Thymus (tissue), 11 donors: ENCODE results near the gene PLEKHH1. TPM values are rescaled to one million over a fixed set of nuclear protein-coding genes. Genes with fewer than 3 reads are reported as not detected.

Source experiments
- DNase-seq, 9 donors: peaks; one replicate each; pipeline ENCODE4 v3.0.0-alpha.2; 2013; ENCODE audit warnings: low spot score in 9 of 9, low read depth in 6 of 9, missing footprints in 1 of 9
- H3K27ac ChIP-seq, 2 donors: one replicate each; pipeline ENCODE4 v1.5.1; 2013; ENCODE audit warnings: control low read depth in 1 of 2, low read depth in 1 of 2, low read length in 1 of 2, mild to moderate bottlenecking in 1 of 2, moderate library complexity in 1 of 2
- H3K27me3 ChIP-seq, 2 donors: one replicate each; pipeline ENCODE4 v1.5.1; 2013; ENCODE audit warnings: low read length in 1 of 2; ENCODE audit not compliant: control insufficient read depth in 2 of 2, insufficient read depth in 1 of 2
- H3K36me3 ChIP-seq, 2 donors: one replicate each; pipeline ENCODE4 v1.5.1; 2013; ENCODE audit warnings: low read length in 1 of 2, mild to moderate bottlenecking in 1 of 2, moderate library complexity in 1 of 2; ENCODE audit not compliant: control insufficient read depth in 2 of 2, insufficient read depth in 2 of 2
- H3K4me1 ChIP-seq, 2 donors: one replicate each; pipeline ENCODE4 v1.5.1; 2013; ENCODE audit warnings: low read length in 2 of 2; ENCODE audit not compliant: control insufficient read depth in 2 of 2, insufficient read depth in 2 of 2
- H3K4me3 ChIP-seq, 2 donors: one replicate each; pipeline ENCODE4 v1.5.1; 2013; ENCODE audit warnings: low read length in 2 of 2, control low read depth in 1 of 2, mild to moderate bottlenecking in 1 of 2
- H3K9me3 ChIP-seq, 2 donors: one replicate each; pipeline ENCODE4 v1.5.1; 2013; ENCODE audit warnings: low read length in 1 of 2, mild to moderate bottlenecking in 1 of 2; ENCODE audit not compliant: control insufficient read depth in 2 of 2, insufficient read depth in 1 of 2
- WGBS: extraction: QIAGEN DNeasy Blood & Tissue Kit; methylation state at CpG from one replicate; pipeline ENCODE4 v1.1.7; 2013; 5-methylcytosine and 5-hydroxymethylcytosine counted together
- polyA plus RNA-seq: library from polyadenylated mRNA; stranded (reverse); fragments of 200-250 nt; gene quantifications from one replicate; pipeline ENCODE4 v1.2.3, GENCODE V29; 2013
- total RNA-seq: library from RNA; stranded (reverse); fragments of 120-200 nt; gene quantifications from one replicate; pipeline ENCODE4 v1.2.4, GENCODE V29; 2013
- donor health status: healthy.

The PLEKHH1 gene
- total and polyA plus RNA-seq, 2 donors: 2.0 to 10.7 TPM

GRCh38 chr14:67633451-67634147 is 100.5 kb downstream of the PLEKHH1 start:
- no peaks in the 10 kb centered on the region for H3K27me3 ChIP-seq
- DNase-seq: no peak
- no peaks in the 10 kb centered on the region for H3K9me3 ChIP-seq
- no peak overlapping the region for H3K4me3 ChIP-seq
- H3K4me1 ChIP-seq: no peaks in the 10 kb centered on the region
- no peaks in the 10 kb centered on the region for H3K36me3 ChIP-seq
- WGBS: 93% methylated on average over 5 of the region's 5 CpGs
- H3K27ac ChIP-seq: no peak overlapping the region

GRCh38 chr14:67636361-67636919 is 103.3 kb downstream of the PLEKHH1 start:
- WGBS: 93% methylated on average over 3 of the region's 3 CpGs
- no peaks in the 10 kb centered on the region for H3K4me1 ChIP-seq
- no peaks in the 10 kb centered on the region for H3K36me3 ChIP-seq
- DNase-seq: no peak
- H3K27me3 ChIP-seq: no peaks in the 10 kb centered on the region
- no peak overlapping the region for H3K4me3 ChIP-seq
- H3K9me3 ChIP-seq: no peaks in the 10 kb centered on the region
- H3K27ac ChIP-seq: no peak overlapping the region

- H3K36me3 ChIP-seq: no peaks in the 10 kb centered on the region
- 98% methylated on average over 3 of the region's 3 CpGs for WGBS
- no peaks in the 10 kb centered on the region for H3K9me3 ChIP-seq
- H3K27ac ChIP-seq: no peak overlapping the region
- no peak for DNase-seq
- H3K4me3 ChIP-seq: no peak overlapping the region
- H3K4me1 ChIP-seq: no peaks in the 10 kb centered on the region
- H3K27me3 ChIP-seq: no peaks in the 10 kb centered on the region
These were observed 105.6 kb downstream of the PLEKHH1 start for GRCh38 chr14:67638642-67639041.

Other genes starting within 250 kb of the PLEKHH1 start
- gene ATP6V1D, start 173.5 kb upstream of the PLEKHH1 start, total RNA-seq: 103 TPM
- gene ATP6V1D, start 173.5 kb upstream of the PLEKHH1 start, polyA plus RNA-seq: 71.1 TPM
- gene EIF2S1, start 173.0 kb upstream of the PLEKHH1 start, total RNA-seq: 130 TPM
- gene EIF2S1, start 173.0 kb upstream of the PLEKHH1 start, polyA plus RNA-seq: 42.7 TPM
- gene PLEK2, start 121.1 kb upstream of the PLEKHH1 start, total RNA-seq: 34.0 TPM
- 22.0 TPM for gene PLEK2, start 121.1 kb upstream of the PLEKHH1 start, polyA plus RNA-seq
- gene TMEM229B, start 44.6 kb upstream of the PLEKHH1 start, total RNA-seq: 13.7 TPM
- gene TMEM229B, start 44.6 kb upstream of the PLEKHH1 start, polyA plus RNA-seq: 6.6 TPM
- 20.7 TPM for gene PIGH, start 67.0 kb downstream of the PLEKHH1 start, total RNA-seq
- 43.5 TPM for gene PIGH, start 67.0 kb downstream of the PLEKHH1 start, polyA plus RNA-seq
- 2.4 TPM for gene ARG2, start 86.6 kb downstream of the PLEKHH1 start, total RNA-seq
- 27.8 TPM for gene ARG2, start 86.6 kb downstream of the PLEKHH1 start, polyA plus RNA-seq
- gene VTI1B, start 141.3 kb downstream of the PLEKHH1 start, total RNA-seq: 37.1 TPM
- 71.0 TPM for gene VTI1B, start 141.3 kb downstream of the PLEKHH1 start, polyA plus RNA-seq
- 36.8 TPM for gene RDH11, start 162.5 kb downstream of the PLEKHH1 start, total RNA-seq
- 39.1 TPM for gene RDH11, start 162.5 kb downstream of the PLEKHH1 start, polyA plus RNA-seq
- 0.24 TPM for gene RDH12, start 168.6 kb downstream of the PLEKHH1 start, total RNA-seq
- 3.4 TPM for gene RDH12, start 168.6 kb downstream of the PLEKHH1 start, polyA plus RNA-seq